ENCODE data around the gene P3H2. TPM values are rescaled to one million over a fixed set of nuclear protein-coding genes. Genes with fewer than 3 reads are reported as not detected.

Gene P3H2
- total RNA-seq, 1 experiment from 2014 or later, result 233 TPM

DNA sequence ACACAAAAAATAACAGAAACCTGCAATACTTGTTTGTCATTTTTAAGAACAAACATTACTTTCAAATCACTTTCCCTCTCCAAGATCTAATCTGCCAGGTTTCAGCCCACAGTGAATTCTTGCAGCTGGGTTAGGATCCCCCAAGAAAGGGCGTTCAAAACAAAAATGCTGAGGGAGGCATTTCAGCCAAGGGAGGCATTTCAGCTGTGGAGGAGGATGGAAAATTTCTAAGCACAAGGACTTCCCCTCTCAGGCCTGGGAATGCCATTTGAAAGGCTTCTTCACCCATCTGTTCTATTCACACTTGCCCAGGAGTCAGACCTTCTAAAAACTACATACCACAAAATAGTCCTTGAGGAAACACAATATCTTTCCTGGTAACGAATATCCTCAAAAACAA, 69.1 kb downstream of the P3H2 start:
- no peak overlapping the region for H3K4me3 ChIP-seq
- H3K36me3 ChIP-seq, result peaks cover 22% of the 10 kb centered on the region
- no peaks in the 10 kb centered on the region for H3K27me3 ChIP-seq
- H3K9me3 ChIP-seq, result no peaks in the 10 kb centered on the region
- no peak for DNase-seq

DNA sequence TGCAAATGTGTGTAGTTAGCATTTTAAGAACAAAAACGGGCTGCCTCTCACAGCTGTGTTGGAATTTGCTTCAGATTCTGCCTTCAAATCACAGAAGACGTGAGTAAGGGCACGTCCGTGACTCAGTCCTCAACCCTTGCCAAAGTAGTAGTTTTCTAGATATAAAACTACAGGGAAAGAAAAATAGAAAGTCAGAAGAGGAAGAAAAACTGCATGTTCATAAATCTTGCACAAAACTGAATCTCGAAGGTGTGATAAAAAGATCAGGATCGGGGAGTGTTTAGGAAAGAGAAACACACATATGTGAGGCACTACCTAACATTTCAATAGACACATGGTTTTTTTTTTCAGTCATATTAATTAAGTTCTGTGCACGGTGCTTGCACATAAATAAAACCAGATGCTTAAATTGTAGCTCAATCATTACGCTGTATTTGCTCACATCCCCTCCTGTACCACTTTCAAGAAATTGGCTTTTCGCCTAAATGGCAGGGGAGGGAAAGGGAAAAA, 71.7 kb downstream of the P3H2 start:
- H3K36me3 ChIP-seq, result peaks cover 16% of the 10 kb centered on the region
- peak; percentile 81 for DNase-seq
- peak overlapping the region; percentile 37 for H3K4me3 ChIP-seq
- H3K27me3 ChIP-seq, result no peaks in the 10 kb centered on the region
- H3K9me3 ChIP-seq, result no peaks in the 10 kb centered on the region

DNA sequence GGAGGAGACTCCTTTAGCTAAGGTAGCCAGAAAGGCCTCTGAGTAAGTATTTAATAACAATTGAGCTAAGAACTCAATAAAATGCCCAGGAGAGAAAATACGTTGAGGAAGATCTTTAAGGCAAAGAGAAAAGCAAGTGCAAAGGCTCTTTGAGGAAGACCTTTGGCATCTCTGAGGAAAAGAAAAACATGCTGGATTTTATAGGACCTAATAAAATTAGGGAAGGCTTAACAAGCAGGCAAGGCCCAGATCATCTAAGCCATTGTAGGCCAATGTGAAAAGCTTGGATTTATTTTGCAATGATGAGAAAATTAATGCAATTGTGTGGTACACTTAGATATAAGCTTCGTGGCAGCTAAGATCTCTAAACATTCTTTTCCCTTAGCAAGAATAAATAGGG, 75.7 kb downstream of the P3H2 start:
- no peaks in the 10 kb centered on the region for H3K9me3 ChIP-seq
- H3K4me3 ChIP-seq, result no peak overlapping the region
- peaks cover 25% of the 10 kb centered on the region for H3K36me3 ChIP-seq
- no peak for DNase-seq
- no peaks in the 10 kb centered on the region for H3K27me3 ChIP-seq

DNA sequence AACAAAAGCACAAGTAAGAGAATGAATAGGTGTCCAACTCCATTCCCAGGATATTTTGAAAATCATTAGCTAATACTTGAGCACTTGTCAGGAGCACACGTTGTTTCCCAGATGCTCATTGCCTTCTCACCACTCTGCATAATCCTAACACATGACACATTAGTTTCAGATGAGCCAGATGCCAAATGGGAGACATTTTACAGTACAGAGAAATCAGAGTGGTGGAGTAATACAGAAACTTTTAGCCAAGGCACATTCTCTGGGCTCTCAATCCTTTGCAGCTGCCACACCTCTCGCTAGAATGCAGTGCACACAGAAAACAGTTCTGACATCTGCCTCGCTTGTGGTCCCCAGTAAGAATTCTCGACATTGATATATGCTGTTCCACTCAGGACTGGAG, 76.6 kb downstream of the P3H2 start:
- no peak for DNase-seq

DNA sequence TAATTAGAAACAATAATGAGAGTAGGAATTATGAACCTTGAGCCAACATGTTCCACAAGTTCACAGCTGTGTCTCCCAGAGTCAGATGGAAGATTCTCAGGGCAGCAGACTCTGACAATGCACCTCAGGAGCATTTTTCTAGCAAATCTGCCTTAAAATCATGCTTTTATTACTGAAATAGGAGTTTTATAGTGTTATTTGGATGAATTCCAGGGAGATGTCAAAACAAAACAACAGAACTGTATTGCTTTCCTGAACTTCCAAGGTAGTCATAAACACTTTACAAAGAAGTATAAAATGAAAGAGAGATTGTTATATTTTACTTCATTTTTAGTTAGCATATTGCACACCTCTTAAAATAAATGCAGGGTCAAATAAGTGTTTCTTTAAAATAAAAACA, 77.0 kb downstream of the P3H2 start:
- Histone ChIP-seq H3K9me3 (no peaks in the 10 kb centered on the region), H3K4me3 (no peak overlapping the region), H3K36me3 (peaks cover 27% of the 10 kb centered on the region), H3K27me3 (no peaks in the 10 kb centered on the region)
- no peak for DNase-seq

More for the DNA sequence above, 76.6 kb downstream of the P3H2 start:
- H3K9me3 ChIP-seq, result no peaks in the 10 kb centered on the region
- H3K27me3 ChIP-seq, result no peaks in the 10 kb centered on the region
- peaks cover 27% of the 10 kb centered on the region for H3K36me3 ChIP-seq
- H3K4me3 ChIP-seq, result no peak overlapping the region

DNA sequence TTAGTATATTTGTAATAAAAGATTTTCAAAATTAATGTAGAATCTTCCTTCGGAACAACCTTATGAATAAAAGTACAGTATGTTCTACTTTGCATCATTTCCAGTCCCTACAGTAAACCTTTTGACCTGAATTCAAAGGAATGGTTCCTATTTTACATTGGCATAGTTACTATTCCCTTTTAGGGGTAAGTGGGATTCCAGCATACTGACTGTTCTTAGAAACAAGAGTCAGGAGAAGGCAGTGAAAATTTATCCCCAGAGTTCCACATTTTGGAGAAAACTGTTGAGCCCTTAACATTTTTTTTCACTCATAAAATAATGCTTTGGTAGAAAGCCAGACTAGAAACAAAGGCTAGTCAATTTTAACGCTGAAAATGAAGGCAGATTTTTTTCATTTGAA, 78.1 kb downstream of the P3H2 start:
- H3K4me3 ChIP-seq, result no peak overlapping the region
- H3K9me3 ChIP-seq, result no peaks in the 10 kb centered on the region
- H3K27me3 ChIP-seq, result no peaks in the 10 kb centered on the region
- peaks cover 27% of the 10 kb centered on the region for H3K36me3 ChIP-seq
- DNase-seq, result no peak

DNA sequence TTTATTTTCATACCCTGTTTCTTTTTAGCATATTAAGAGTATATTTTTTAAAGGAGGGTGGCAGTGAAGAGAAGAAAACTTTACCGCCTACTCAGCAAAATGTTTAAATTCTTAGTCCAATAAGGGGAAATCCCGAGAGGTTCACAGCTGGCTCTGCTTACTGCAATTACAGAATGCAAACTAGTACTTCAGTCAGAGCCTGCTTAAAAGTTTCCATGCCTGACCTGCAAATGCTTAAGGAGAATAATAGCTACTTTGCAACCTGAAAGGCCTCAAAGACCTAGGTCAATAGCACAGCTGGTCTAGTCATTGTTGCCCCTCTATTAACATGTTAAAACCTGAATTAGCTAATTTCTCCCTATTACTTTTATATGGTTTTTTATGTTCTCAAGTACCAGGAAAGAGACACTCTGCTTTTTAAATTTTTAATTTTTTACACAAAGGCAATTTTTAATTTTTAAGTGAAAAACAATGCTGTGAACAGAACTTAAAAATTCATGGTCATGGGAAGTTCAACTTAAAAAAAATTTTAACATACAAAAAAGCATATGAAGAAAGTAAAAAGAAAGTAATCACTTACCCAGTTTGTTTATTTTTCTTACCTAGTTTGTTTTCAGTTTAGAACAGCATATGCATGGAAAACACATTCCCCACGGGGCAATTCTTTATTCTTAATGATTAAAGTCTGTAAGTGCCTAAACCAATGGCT, 79.2 kb downstream of the P3H2 start:
- Histone ChIP-seq H3K27me3 (no peaks in the 10 kb centered on the region), H3K4me3 (no peak overlapping the region), H3K36me3 (peaks cover 19% of the 10 kb centered on the region), H3K9me3 (no peaks in the 10 kb centered on the region)
- no peak for DNase-seq

DNA sequence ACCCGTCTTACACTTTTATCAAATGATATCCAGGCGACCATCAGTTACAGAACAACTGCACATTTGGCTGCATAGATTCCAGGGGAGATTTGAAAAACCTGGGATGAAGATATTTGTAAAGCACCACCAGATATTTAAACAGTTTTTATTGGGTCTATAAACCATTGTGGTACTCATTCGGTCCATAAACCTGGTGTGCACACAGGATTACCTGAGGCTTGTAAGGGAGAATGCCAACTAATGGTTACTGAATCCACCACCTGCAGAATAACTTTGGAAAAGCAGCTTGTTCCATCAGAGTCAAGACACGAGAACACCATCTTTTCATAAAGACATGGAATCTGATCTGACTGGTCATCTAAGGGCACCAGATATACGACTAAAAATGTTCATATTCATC, 80.6 kb downstream of the P3H2 start:
- H3K36me3 ChIP-seq, result peaks cover 30% of the 10 kb centered on the region
- DNase-seq, result no peak
- peaks cover 4% of the 10 kb centered on the region for H3K9me3 ChIP-seq
- H3K27me3 ChIP-seq, result no peaks in the 10 kb centered on the region
- H3K4me3 ChIP-seq, result no peak overlapping the region

DNA sequence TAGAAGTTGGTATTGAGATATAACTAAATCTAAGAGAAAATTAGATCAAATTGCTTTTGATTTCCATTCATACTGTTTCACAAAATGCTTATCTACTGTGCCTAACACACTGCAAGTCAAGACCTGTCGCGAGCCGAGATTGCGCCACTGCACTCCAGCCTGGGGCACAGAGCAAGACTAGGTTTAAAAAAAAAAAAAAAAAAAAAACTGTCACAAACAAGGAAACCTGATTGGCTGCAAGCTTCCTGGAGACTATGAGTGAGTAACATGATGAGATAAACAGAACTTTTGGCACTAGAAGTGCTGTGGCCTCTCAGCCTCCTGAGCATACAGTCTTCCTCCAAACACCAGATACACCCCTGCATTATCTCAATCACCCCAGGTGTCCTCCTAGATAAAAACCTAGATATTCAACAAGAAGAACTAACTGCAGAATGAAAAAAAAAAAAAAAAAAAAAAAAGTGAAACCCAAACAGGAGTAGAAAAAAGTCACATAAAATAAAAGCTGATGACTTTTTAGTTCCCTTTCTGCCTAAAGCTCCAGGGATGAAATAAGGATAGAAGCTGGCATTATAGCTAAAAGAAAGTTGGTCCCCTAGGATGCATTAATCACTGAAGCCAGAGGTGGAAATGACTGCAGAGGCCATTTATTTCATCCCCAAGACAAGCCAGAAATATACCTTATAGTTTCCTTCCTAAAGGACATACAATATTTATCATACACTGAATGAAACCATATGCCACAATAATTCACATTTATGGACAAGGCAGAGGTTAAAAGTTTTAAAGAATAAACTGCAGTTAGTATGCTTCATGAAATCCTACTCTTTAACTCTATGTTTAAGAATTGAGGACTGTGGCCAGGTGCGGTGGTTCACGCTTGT, 82.4 kb downstream of the P3H2 start:
- Histone ChIP-seq H3K4me3 (no peak overlapping the region), H3K27me3 (no peaks in the 10 kb centered on the region), H3K9me3 (peaks cover 5% of the 10 kb centered on the region), H3K36me3 (peaks cover 40% of the 10 kb centered on the region)
- DNase-seq, result peak; percentile 81

DNA sequence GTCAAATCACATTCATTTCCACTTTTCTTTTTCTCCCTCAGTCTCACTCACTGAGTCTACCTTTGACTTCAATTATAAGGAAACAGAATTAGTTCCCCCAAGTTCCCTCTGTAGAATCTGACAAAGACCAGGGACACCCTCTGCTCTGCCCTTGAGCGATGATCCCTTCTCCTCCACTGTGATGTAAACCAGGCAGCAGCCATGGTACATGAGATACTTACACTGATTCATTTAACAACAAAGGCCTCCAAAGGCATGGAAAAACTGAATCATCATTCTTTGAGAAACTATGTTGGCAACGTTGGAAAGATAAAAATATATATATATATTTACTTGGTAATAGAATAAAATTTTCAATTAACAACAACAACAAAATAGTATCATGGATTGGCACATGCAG, 84.1 kb downstream of the P3H2 start:
- no peaks in the 10 kb centered on the region for H3K27me3 ChIP-seq
- H3K4me3 ChIP-seq, result no peak overlapping the region
- peaks cover 33% of the 10 kb centered on the region for H3K36me3 ChIP-seq
- DNase-seq, result no peak
- peaks cover 5% of the 10 kb centered on the region for H3K9me3 ChIP-seq

DNA sequence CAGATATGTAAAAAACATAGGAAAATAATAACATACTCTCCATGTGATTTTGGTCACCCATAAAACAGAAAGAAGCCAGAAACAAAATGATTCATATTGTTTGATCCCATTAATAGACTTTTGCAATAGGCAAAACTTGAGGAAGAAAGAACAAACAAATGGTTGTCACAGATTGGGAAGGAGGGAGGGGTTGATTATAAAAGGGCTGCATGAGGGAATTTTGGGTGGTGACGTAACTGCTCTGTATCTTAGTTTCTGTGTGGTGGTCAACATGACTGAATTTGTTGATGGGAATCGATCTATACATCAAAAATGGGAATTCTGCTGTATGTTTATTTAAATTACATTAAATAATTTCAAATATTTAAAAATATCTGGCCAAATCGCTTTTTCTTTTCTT, 86.3 kb downstream of the P3H2 start:
- no peaks in the 10 kb centered on the region for H3K27me3 ChIP-seq
- peaks cover 5% of the 10 kb centered on the region for H3K9me3 ChIP-seq
- DNase-seq, result no peak
- no peak overlapping the region for H3K4me3 ChIP-seq
- peaks cover 27% of the 10 kb centered on the region for H3K36me3 ChIP-seq

DNA sequence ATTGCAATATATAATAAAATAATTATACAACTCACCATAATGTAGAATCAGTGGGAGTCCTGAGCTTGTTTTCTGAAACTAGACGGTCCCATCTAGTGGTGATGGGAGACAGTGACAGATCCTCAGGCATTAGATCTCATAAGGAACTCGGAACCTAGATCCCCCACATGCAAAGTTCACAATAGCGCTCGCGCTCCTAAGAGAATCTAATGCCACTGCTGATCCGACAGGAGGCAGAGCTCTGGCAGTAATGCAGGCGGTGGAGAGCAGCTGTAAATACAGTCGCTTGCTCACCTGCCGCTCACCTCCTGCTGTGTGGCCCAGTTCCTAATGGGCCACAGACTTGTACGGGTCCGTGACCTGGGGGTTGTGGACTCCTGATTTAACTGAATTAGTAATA, 87.8 kb downstream of the P3H2 start:
- no peak for DNase-seq
- Histone ChIP-seq H3K9me3 (peaks cover 5% of the 10 kb centered on the region), H3K4me3 (no peak overlapping the region), H3K36me3 (peaks cover 27% of the 10 kb centered on the region), H3K27me3 (no peaks in the 10 kb centered on the region)

DNA sequence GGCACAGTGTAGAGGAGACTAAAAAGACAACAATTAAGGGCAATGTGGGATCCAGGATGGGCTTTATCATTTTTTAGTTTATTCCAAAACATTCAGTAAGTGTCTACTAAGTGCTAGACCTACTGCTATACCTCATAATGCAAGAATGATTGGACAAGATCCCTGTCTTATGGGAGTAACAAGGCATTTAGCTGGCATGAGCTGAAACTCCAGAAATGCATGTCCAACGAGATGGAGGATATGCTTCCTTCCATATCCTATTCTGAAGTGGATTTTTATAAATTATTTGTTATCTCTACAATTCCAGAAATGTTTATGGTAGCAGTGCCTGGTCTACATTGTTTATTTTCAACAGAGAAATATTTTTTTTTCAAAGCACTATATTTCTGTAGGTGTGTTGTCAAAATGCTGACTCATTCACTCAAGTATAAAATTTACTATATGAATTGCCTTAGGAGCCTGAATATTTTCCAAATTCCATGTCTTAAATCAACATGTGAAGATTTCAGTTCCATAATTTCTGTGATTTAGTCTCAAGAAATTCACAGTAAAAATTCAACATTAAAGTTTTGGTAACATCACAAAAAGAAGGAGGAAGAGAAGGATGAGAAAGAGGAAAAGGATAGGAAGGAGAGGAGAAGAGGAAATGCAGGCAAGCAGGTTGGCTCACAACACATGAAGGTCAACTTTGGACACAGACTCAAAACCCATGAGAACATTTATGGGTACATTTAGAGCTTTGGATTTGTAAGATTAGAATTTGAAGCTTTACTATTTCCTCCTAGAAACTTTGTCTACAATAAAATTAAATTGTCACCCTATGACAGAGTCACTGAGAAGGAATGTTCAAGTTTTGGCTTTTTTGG, 88.6 kb downstream of the P3H2 start:
- Histone ChIP-seq H3K9me3 (peaks cover 5% of the 10 kb centered on the region), H3K27me3 (no peaks in the 10 kb centered on the region), H3K36me3 (peaks cover 24% of the 10 kb centered on the region), H3K4me3 (no peak overlapping the region)
- peak; percentile 55 for DNase-seq

DNA sequence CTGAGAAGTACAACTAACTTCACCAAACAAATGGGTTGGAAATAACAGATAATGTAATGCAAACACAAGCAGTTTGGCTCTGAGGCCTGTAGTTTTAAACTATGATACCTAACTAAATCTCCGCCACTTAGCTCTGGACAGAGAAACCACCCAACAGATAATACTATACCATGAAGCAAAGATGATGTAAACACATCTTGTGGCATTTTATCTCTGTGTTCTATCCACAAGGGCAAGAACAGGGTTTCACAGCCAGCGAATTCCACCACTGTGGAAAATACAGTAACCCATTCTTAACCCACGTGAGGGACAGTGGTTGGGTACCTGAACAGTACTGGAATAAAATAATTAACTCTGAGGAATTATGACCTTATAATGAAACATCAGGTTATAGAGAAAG, 93.6 kb downstream of the P3H2 start:
- Histone ChIP-seq H3K36me3 (peaks cover 19% of the 10 kb centered on the region), H3K27me3 (no peaks in the 10 kb centered on the region), H3K9me3 (no peaks in the 10 kb centered on the region), H3K4me3 (no peak overlapping the region)
- no peak for DNase-seq

DNA sequence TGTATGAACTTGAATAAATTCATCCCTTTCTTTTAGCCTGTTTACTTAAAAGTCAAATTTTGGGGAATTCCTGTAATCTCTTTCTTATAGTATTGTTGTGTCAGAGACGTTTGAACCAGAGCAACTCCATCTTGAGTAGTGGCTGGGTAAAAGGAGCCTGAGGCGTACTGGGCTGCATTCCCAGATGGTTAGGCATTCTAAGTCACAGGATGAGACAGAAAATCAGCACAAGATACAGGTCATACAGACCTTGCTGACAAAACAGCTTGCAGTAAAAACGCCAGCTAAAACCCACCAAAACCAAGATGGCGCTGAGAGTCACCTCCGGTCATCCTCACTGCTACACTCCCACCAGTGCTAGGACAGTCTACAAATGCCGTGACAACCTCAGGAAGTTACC, 94.5 kb downstream of the P3H2 start:
- Histone ChIP-seq H3K27me3 (no peaks in the 10 kb centered on the region), H3K36me3 (peaks cover 19% of the 10 kb centered on the region), H3K9me3 (no peaks in the 10 kb centered on the region), H3K4me3 (no peak overlapping the region)
- DNase-seq, result no peak

DNA sequence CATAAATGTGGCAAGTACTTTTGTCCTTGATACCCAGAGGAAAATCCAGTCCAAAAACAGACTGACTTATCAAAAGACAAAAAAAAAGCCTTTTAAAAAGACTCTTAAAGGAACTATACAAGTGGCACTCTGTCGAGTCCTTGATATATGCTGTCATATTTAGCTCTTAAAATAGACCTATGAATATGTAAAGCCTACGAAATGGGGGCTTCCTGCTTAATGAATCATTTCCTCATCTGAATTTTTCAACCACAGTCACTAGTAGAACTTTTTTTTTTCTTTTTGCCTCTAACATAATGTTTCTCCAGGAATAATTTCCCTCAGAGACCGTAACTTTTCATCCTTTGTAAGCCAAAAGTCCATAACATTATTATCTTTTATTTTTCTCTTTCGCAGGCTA, 95.8 kb downstream of the P3H2 start:
- DNase-seq, result no peak
- Histone ChIP-seq H3K36me3 (peaks cover 20% of the 10 kb centered on the region), H3K4me3 (no peak overlapping the region), H3K9me3 (no peaks in the 10 kb centered on the region), H3K27me3 (no peaks in the 10 kb centered on the region)

DNA sequence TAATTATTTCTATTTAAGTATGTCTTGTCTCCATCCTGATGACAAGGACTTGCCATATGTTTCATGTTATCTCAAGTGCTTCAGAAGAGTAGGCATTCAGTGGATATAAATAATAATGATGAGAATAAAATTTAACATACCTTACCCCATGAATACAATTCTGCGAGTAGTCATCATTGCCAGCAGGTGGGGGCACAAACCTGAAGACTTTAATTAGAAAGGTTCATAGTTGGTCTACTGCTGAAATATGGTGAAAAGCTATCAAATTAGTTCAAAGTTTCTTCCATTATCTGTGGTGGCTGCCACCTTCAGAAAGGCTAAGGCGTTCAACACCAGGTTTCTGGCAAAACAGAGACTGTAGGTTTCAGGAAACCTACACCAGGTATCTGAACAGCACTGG, 100.9 kb downstream of the P3H2 start:
- DNase-seq, result no peak
- no peaks in the 10 kb centered on the region for H3K9me3 ChIP-seq

More for the DNA sequence above, 100.9 kb downstream of the P3H2 start:
- Histone ChIP-seq H3K36me3 (peaks cover 22% of the 10 kb centered on the region; the same call in 1 of the 2 replicates), H3K27me3 (no peaks in the 10 kb centered on the region), H3K4me3 (no peak overlapping the region)
